ENCODE measurements around the gene CCAR1.
"Not testable (repeated sequence)": the region's sequence is repeated elsewhere in the genome, so short reads cannot be mapped to it uniquely, and the experiment has no call there.

GRCh38 chr10:68828083-68828601, 107.1 kb downstream of the CCAR1 start:
- TF ChIP-seq, protein P1, sequence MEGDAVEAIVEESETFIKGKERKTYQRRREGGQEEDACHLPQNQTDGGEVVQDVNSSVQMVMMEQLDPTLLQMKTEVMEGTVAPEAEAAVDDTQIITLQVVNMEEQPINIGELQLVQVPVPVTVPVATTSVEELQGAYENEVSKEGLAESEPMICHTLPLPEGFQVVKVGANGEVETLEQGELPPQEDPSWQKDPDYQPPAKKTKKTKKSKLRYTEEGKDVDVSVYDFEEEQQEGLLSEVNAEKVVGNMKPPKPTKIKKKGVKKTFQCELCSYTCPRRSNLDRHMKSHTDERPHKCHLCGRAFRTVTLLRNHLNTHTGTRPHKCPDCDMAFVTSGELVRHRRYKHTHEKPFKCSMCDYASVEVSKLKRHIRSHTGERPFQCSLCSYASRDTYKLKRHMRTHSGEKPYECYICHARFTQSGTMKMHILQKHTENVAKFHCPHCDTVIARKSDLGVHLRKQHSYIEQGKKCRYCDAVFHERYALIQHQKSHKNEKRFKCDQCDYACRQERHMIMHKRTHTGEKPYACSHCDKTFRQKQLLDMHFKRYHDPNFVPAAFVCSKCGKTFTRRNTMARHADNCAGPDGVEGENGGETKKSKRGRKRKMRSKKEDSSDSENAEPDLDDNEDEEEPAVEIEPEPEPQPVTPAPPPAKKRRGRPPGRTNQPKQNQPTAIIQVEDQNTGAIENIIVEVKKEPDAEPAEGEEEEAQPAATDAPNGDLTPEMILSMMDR (conservative IDR thresholded peaks at IDR 0.05 in 1 of 2, IDR thresholded peaks at IDR 0.05 in 1 of 2; ENCODE audit: extremely low read depth in 1 of 2, insufficient read depth in 1 of 2, low read depth in 1 of 2, low read length in 2 of 2): not testable (repeated sequence)
- not testable (repeated sequence) for TF ChIP-seq EZH2 (IDR thresholded peaks at IDR 0.05; ENCODE audit: borderline replicate concordance, low read length)
